NCI-H2171 treated with DMSO at 0.1 percent for 48 hours (cell line): Measurements from ENCODE around the gene MORN5.
A peak's percentile ranks its signal among the peaks of the same experiment; 100 is the strongest.
"Not testable (repeated sequence)": the region's sequence is repeated elsewhere in the genome, so short reads cannot be mapped to it uniquely, and the experiment has no call there.

ENCODE experiments used
- DNase-seq: peaks from one replicate; lab custom pipeline; 2025; lab: John Stamatoyannopoulos, UW

The MORN5 gene

DNA sequence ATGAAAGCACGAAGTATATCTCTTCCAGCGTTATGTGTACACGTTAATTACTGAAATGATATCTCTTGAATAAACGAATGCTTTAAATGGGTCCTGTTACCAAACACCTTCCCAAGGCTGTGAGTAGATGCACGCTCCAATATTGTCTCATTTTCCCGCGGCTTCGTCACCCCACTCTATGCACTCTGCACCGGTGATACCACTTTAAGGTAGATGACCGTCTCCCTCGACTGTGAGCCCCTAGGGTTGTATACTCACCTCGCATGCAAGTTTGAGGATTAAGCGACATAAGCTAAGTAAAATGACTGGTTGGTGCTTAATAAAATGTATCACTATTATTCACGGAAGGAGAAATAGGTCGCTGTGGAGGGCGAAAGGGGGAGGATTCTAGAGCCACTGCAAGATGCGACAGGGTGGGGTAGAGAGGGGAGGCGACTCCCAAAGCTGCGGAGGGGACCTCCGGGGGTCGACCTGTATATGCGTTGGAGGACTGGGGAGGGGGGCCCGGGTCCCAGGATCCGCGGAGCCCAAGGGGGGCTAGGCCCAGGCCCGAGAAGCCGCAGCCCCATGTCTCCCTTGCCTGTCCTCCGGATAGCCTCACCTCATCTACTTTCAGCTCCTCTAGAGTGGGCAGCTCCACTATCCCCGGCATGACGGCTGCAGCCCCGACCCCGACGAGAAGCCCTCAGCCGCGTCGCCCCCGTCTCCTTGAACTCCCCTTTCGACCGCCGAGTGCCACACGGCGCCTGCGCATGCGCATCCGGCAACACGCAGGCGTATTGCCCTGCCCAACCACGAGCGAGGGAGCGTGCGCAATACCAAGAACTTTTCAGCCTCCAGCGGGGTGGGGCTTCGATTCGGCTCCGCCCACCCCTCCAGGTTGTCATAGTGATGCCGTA, at the start of gene MORN5, which contains the start of gene NDUFA8:
Gene MORN5, plus strand, starts transcription at position 883 of the 899 bp plus-strand sequence. CDS start 65 bp downstream, outside the sequence.
Gene NDUFA8, minus strand, starts transcription at position 754 of the 899 bp plus-strand sequence. Its CDS starts 102 bp downstream, at position 652.
- peak; percentile 96 for DNase-seq

DNA sequence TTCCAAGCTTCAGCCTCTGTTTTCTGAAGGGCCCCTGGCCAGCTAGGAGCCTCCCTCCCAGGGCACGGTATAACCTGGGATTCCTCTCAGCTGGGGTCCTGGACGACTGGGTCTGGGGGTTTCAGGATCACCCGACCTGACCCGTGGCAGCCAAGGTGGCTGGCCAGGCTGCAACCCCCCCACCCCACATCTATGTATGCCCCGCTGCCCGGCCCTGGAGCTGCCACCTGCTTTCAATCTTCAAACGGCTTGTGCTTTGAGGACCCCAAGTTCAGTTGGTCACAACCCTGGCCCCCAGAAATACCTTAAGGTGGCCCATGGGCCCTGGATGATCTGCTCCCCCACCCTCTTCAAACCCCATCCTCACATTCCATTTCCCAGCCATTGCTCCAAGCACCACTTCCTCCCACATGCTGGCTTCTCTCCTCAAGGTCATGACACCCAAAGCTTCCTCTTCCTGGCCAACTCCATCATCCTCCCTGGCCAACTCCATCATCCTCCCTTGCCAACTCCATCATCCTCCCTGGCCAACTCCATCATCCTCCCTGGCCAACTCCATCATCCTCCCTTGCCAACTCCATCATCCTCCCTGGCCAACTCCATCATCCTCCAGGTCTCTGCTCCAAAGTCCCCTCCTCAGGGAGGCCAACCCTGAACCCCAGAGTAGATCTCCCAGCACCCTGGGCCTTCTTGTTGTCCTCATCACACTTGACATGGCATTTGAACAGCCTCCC, 49.4 kb upstream of the MORN5 start:
- DNase-seq: no peak

DNA sequence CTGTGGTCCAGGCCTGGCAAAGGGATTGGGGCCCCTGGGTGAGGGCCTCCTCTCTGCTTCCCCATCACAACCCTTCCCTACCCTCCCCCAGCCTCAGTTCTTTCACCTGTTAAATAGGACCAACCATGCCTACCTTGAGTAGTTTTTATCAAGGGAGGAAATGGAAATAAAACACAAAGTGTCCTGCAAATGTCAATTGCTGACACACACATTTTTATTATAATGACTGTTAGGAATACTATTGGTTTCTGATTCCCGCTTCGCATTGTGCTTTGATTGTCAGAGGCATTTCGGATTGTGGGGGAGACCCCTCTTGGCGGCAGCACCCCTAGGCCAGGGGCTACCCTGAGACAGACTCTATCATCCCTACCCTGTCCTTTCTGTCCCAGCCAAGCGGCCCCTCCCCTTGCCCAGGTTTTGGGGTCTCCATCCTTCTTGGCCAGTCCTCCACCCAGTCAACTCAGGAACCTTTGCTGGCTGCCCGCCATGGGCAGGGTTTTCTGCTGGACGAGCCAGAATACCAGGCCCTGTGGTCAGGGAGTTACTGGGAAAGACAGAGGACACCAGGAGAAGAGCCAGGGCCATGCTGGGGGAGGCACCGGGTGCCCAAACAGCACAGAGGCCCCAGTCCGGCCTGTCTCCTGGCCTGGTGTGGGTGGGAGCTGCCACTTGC, 48.2 kb upstream of the MORN5 start:
- no peak for DNase-seq

DNA sequence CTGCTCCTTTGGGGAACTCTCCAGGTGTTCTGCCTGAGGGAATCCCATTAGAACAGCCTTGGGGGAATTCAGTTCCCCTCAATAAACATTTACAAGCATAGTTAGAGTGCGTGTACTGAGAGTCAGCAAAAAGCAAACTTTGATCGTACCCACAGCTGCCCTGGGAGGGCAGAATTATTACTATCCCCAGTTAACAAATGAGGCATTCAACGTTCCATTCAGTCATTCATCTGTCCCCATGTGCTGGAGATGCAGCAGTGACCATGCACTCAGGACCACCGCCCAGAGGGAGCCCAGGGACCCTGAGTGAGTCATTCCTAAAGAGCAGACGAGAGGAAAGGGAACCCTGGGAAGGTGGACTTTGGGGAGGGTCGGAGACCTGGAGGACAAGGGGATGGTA, 47.5 kb upstream of the MORN5 start:
- no peak for DNase-seq

GRCh38 chr9:122113574-122113973, 46.1 kb upstream of the MORN5 start:
- DNase-seq: no peak

- DNase-seq: peak; percentile 61
These were observed 44.3 kb upstream of the MORN5 start for GRCh38 chr9:122115176-122116035.

- DNase-seq: no peak
These were observed 43.7 kb upstream of the MORN5 start for GRCh38 chr9:122116040-122116439.

DNA sequence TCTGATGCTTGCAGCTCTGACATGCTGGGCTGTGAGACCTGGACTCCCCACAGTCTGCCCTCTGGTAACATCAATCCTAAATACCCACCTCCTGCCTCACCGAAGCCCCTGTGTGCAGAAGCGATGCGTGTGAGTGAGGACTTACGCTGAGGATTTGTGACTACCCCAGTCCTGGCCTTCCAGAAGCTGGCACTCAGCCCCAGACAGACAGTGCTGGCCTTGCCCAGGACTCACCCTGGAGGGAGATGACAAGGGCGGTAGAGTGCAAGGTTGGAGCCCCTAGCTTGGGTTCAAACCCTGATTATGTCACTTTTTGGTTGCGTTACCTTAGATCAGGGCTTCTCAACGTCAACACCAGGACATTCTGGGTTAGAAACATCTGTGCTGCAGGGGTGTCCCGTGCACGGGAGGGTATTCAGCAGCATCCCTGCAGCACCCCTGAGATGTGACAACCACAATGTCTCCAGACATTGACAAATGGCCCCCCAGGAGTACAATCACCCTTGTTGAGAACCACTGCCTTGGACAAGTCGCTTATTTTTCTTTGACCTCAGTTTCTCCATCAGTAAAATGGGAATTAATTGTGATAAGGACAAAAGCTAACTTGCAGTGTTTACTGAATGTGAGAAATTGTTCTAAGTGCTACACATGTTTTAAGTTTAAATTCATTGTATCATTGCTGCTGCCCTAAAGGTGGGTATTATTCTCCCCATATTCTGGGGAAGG, 43.1 kb upstream of the MORN5 start:
- no peak for DNase-seq

DNA sequence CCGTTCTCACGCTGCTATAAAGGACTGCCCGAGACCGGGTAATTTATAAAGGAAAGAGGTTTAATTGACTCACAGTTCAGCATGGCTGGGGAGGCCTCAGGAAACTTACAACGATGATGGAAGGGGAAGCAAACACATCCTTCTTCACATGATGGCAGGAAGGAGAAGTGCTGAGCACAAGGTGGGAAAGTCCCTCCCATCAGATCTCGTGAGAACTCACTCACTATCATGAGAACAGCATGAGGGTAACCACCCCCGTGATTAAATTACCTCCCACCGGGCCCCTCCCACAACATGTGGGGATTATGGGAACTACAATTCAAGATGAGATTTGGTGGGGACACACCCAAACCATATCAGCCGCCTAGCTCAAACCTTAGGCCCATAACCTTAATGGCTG, 42.5 kb upstream of the MORN5 start:
- not testable (repeated sequence) for DNase-seq

GRCh38 chr9:122118343-122119165, 41.2 kb upstream of the MORN5 start:
- DNase-seq: no peak

DNA sequence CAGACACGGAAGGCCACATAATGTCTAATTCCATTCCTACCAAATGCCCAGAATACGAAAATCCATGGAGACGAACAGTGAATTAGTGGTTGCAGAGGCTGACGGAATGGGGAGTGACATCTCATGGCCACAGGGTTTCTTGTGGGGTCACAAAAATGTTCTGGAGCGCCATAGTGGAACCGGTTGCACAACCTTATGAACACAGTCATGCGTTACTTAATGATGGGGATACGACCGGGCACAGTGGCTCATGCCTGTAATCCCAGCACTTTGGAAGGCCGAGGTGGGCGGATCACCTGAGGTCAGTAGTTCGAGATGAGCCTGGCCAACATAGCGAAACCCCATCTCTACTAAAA, 40.6 kb upstream of the MORN5 start:
- DNase-seq: no peak

- DNase-seq: no peak
These were observed 40.0 kb upstream of the MORN5 start for GRCh38 chr9:122119721-122120120.

DNA sequence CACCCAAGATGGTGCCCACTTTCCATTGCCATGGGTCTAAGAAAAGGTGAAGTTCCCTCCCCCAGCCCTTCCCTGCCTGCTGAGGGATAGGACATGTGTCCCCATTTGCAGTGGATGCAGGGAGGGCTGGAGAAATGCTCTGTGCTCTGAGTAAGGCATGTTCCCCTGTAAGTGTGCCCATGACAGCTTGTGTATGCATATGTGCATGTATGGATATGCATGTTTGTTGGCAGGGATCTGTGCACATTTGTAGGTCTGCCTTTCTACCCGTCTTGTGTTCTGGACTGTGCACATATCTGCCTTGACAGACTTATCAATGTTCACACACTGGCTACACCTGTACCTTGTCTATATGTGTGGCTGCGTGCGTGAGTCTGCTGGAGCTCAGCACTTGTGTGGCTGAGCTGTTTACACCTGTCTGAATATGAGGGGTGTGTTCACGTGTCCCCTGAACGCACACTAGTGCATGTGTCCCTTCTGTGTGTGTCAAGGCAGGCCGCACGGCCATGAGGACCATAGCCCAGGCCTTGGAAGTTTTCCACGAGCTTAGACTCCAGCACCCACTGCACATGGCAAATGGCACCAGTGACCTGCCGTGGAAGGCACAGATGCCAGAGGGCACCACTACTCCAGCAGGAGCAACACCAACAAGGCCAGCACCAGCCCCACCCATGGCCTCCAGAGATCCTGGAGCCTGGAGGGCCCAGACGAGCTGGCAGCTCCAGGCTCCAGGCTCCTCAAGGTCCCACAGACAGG, 39.2 kb upstream of the MORN5 start:
- no peak for DNase-seq

DNA sequence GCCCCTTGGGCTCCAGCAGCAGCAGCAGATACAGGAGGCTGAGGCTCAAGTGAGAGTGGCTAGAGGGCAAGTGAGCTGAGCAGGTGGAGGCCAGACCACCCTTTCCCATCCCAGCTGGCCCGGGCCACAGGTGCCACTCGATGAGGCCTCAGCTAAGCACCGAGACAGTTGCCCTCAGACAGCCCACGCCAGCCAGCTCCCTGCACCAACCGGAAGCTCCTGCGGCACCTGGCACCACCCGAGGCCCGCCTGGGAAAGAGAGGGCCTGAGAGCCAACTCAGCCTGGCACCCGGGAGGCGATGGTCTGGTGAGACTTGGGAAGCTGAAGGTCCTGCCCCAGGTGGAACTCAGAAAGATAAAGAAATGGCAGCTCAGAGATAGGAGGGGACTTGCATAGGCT, 38.3 kb upstream of the MORN5 start:
- no peak for DNase-seq

GRCh38 chr9:122121931-122122330, 37.8 kb upstream of the MORN5 start:
- no peak for DNase-seq

DNA sequence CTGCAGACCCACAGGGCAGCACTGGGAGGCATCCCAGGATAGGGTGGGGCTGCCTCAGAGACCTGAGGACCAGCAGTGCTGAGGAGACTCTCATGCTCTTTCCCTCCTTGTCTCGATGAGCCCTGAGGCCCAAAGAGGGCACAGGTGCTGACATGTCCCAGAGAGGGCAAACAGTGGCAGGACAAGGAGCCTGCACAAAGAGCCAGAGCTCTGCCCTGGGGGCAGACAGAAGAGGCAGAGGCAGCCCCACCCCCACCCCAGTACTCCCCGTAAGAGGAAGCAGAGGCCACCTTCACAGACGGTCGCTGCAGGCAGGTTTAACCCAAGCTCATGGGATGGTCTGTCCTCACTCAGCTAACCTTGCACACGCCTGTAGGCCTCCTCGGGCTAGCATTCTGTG, 37.2 kb upstream of the MORN5 start:
- no peak for DNase-seq

GRCh38 chr9:122122903-122123632, 36.6 kb upstream of the MORN5 start:
- DNase-seq: peak; percentile 40

- no peak for DNase-seq
These were observed 35.7 kb upstream of the MORN5 start for GRCh38 chr9:122124048-122124447.

DNA sequence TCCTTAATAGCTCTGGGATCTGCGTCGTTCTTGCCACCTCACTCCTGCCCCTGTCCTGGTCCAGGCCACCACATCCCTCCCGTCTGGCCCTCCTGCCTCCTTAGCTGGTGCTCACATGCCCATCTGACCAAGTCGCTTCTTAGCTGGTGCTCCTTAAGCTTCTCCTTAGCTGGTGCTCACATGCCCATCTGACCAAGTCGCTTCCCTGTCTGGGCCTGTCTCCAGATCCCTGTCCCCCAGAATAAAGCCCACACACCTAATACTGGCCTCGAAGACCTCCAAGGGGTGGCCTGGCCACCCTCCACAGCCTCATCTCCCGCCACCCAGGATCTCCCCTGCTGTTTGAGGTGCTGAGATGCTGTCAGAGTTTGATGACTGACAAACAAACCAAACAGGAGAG, 35.2 kb upstream of the MORN5 start:
- DNase-seq: no peak
